ENCODE data around the gene SPATA45.
"Not testable (repeated sequence)": the region's sequence is repeated elsewhere in the genome, so short reads cannot be mapped to it uniquely, and the experiment has no call there.

Gene SPATA45

GRCh38 chr1:212847549-212847948 is at the start of gene SPATA45:
TSS of gene SPATA45 (minus strand) at chr1:212847649. CDS start at chr1:212836149, 11,500 bp downstream.
- no peak for DNase-seq (ENCODE audit: low spot score)

- DNase-seq (ENCODE audit: low spot score): no peak
These were observed 44.7 kb upstream of the SPATA45 start for GRCh38 chr1:212892108-212892507.

- no peak for DNase-seq (ENCODE audit: low spot score)
These were observed 37.1 kb upstream of the SPATA45 start for GRCh38 chr1:212884592-212884991.

GRCh38 chr1:212879947-212880690 is 32.7 kb upstream of the SPATA45 start:
- DNase-seq (ENCODE audit: low spot score): no peak

GRCh38 chr1:212878418-212878817 is 31.0 kb upstream of the SPATA45 start:
- DNase-seq (ENCODE audit: low spot score): no peak

GRCh38 chr1:212873518-212873917 is 26.1 kb upstream of the SPATA45 start:
- no peak for DNase-seq (ENCODE audit: low spot score)

- DNase-seq (ENCODE audit: low spot score): no peak
These were observed 24.5 kb upstream of the SPATA45 start for GRCh38 chr1:212871976-212872375.

- no peak for DNase-seq (ENCODE audit: low spot score)
These were observed 19.7 kb upstream of the SPATA45 start for GRCh38 chr1:212867192-212867591.

- DNase-seq (ENCODE audit: low spot score): no peak
These were observed 16.8 kb upstream of the SPATA45 start for GRCh38 chr1:212864201-212864600.

- DNase-seq (ENCODE audit: low spot score): not testable (repeated sequence)
These were observed 15.9 kb upstream of the SPATA45 start for GRCh38 chr1:212863345-212863744.

GRCh38 chr1:212862111-212862690 is 14.8 kb upstream of the SPATA45 start:
- DNase-seq (ENCODE audit: low spot score): no peak

GRCh38 chr1:212860713-212861581 is 13.5 kb upstream of the SPATA45 start:
- no peak for DNase-seq (ENCODE audit: low spot score)

GRCh38 chr1:212858461-212859265 is 11.2 kb upstream of the SPATA45 start:
- DNase-seq (ENCODE audit: low spot score): peak; percentile 67

GRCh38 chr1:212857992-212858460 is 10.6 kb upstream of the SPATA45 start, which contains the start of gene FLVCR1:
TSS of gene FLVCR1 (plus strand) at chr1:212858275. CDS start at chr1:212858453, 178 bp downstream.
- DNase-seq (ENCODE audit: low spot score): peak; percentile 95

GRCh38 chr1:212856755-212857154 is 9.3 kb upstream of the SPATA45 start:
- DNase-seq (ENCODE audit: low spot score): no peak

- DNase-seq (ENCODE audit: low spot score): no peak
These were observed 6.2 kb upstream of the SPATA45 start for GRCh38 chr1:212853658-212854057.

- DNase-seq (ENCODE audit: low spot score): no peak
These were observed 4.7 kb upstream of the SPATA45 start for GRCh38 chr1:212852105-212852688.

- not testable (repeated sequence) for DNase-seq (ENCODE audit: low spot score)
These were observed 2.9 kb downstream of the SPATA45 start for GRCh38 chr1:212844521-212844920.

GRCh38 chr1:212838145-212838544 is 9.3 kb downstream of the SPATA45 start:
- no peak for DNase-seq (ENCODE audit: low spot score)

GRCh38 chr1:212833211-212834207 is 13.9 kb downstream of the SPATA45 start:
- DNase-seq (ENCODE audit: low spot score): not testable (repeated sequence)

All from left forelimb (tissue), 1 donor.